ENCODE measurements around the gene CCBE1. TPM values are rescaled to one million over a fixed set of nuclear protein-coding genes. Genes with fewer than 3 reads are reported as not detected.

CCBE1 gene
- total and polyA plus RNA-seq, 2 donors (not counting 1 experiment from before 2014, with no cell fraction given): 122 TPM

GRCh38 chr18:59721211-59721610 is 24.0 kb upstream of the CCBE1 start:
- no peaks in the 10 kb centered on the region for H3K27me3 ChIP-seq (ENCODE audit: control insufficient read depth, insufficient read depth, low read length)
- no peaks in the 10 kb centered on the region for H3K9me3 ChIP-seq (ENCODE audit: control insufficient read depth, insufficient read depth, low read depth, low read length)
- no peak overlapping the region for H2AFZ ChIP-seq (ENCODE audit: low read length)
- H3K36me3 ChIP-seq (ENCODE audit: control insufficient read depth, insufficient read depth, low read length): no peaks in the 10 kb centered on the region
- H3K4me1 ChIP-seq (ENCODE audit: control insufficient read depth, extremely low read depth, insufficient read depth, low read length): peaks cover 27% of the 10 kb centered on the region
- H3K4me2 ChIP-seq (ENCODE audit: extremely low read depth, insufficient read depth, low read length): no peak overlapping the region
- no peak for TF ChIP-seq CTCF (conservative IDR thresholded peaks at IDR 0.05 in 1 of 2, IDR thresholded peaks at IDR 0.05 in 1 of 2; ENCODE audit: low read depth in 1 of 2, low read length in 2 of 2)
- TF ChIP-seq EZH2 (IDR thresholded peaks at IDR 0.05; ENCODE audit: low read length, missing control alignments): no peak
- DNase-seq (ENCODE audit: low read depth in 2 of 2): no peak
- H3K79me2 ChIP-seq (ENCODE audit: control insufficient read depth, insufficient read depth, low read length): no peaks in the 10 kb centered on the region
- no peak overlapping the region for H3K27ac ChIP-seq (ENCODE audit: insufficient read depth, low read length)
- no peaks in the 10 kb centered on the region for H4K20me1 ChIP-seq (ENCODE audit: control insufficient read depth, extremely low read depth, insufficient read depth, low read length)
- H3K4me3 ChIP-seq (replicated peaks in 1 of 4; ENCODE audit: control extremely low read depth in 1 of 4, insufficient read depth in 1 of 4, low read depth in 3 of 4, low read length in 4 of 4): no peak overlapping the region
- no peak overlapping the region for H3K9ac ChIP-seq (ENCODE audit: insufficient read depth, low read length)

- H3K9ac ChIP-seq (ENCODE audit: insufficient read depth, low read length): no peak overlapping the region
- H3K27ac ChIP-seq (ENCODE audit: insufficient read depth, low read length): peak overlapping the region; percentile 96
- H3K36me3 ChIP-seq (ENCODE audit: control insufficient read depth, insufficient read depth, low read length): no peaks in the 10 kb centered on the region
- TF ChIP-seq EZH2 (IDR thresholded peaks at IDR 0.05; ENCODE audit: low read length, missing control alignments) (no peak), CTCF (conservative IDR thresholded peaks at IDR 0.05 in 1 of 2, IDR thresholded peaks at IDR 0.05 in 1 of 2; ENCODE audit: low read depth in 1 of 2, low read length in 2 of 2) (no peak)
- peaks cover 34% of the 10 kb centered on the region for H3K4me1 ChIP-seq (ENCODE audit: control insufficient read depth, extremely low read depth, insufficient read depth, low read length)
- no peaks in the 10 kb centered on the region for H3K27me3 ChIP-seq (ENCODE audit: control insufficient read depth, insufficient read depth, low read length)
- H4K20me1 ChIP-seq (ENCODE audit: control insufficient read depth, extremely low read depth, insufficient read depth, low read length): no peaks in the 10 kb centered on the region
- H3K9me3 ChIP-seq (ENCODE audit: control insufficient read depth, insufficient read depth, low read depth, low read length): no peaks in the 10 kb centered on the region
- no peak overlapping the region for H2AFZ ChIP-seq (ENCODE audit: low read length)
- H3K4me3 ChIP-seq (replicated peaks in 1 of 4; ENCODE audit: control extremely low read depth in 1 of 4, insufficient read depth in 1 of 4, low read depth in 3 of 4, low read length in 4 of 4): no peak overlapping the region
- H3K79me2 ChIP-seq (ENCODE audit: control insufficient read depth, insufficient read depth, low read length): no peaks in the 10 kb centered on the region
- peak; percentile 69 to 96 for DNase-seq (ENCODE audit: low read depth in 2 of 2)
- H3K4me2 ChIP-seq (ENCODE audit: extremely low read depth, insufficient read depth, low read length): peak overlapping the region; percentile 28
Measured at GRCh38 chr18:59719544-59720181, 22.4 kb upstream of the CCBE1 start.

- no peak overlapping the region for H2AFZ ChIP-seq (ENCODE audit: low read length)
- no peaks in the 10 kb centered on the region for H3K9me3 ChIP-seq (ENCODE audit: control insufficient read depth, insufficient read depth, low read depth, low read length)
- no peak overlapping the region for H3K4me3 ChIP-seq (replicated peaks in 1 of 4; ENCODE audit: control extremely low read depth in 1 of 4, insufficient read depth in 1 of 4, low read depth in 3 of 4, low read length in 4 of 4)
- H3K79me2 ChIP-seq (ENCODE audit: control insufficient read depth, insufficient read depth, low read length): no peaks in the 10 kb centered on the region
- H3K27ac ChIP-seq (ENCODE audit: insufficient read depth, low read length): peak overlapping the region; percentile 96
- TF ChIP-seq EZH2 (IDR thresholded peaks at IDR 0.05; ENCODE audit: low read length, missing control alignments) (no peak), CTCF (conservative IDR thresholded peaks at IDR 0.05 in 1 of 2, IDR thresholded peaks at IDR 0.05 in 1 of 2; ENCODE audit: low read depth in 1 of 2, low read length in 2 of 2) (peak in 1 of 2 donors; percentile 17)
- peak overlapping the region; percentile 28 for H3K9ac ChIP-seq (ENCODE audit: insufficient read depth, low read length)
- H4K20me1 ChIP-seq (ENCODE audit: control insufficient read depth, extremely low read depth, insufficient read depth, low read length): no peaks in the 10 kb centered on the region
- peaks cover 33% of the 10 kb centered on the region for H3K4me1 ChIP-seq (ENCODE audit: control insufficient read depth, extremely low read depth, insufficient read depth, low read length)
- H3K4me2 ChIP-seq (ENCODE audit: extremely low read depth, insufficient read depth, low read length): peak overlapping the region; percentile 59
- DNase-seq (ENCODE audit: low read depth in 2 of 2): no peak
- H3K27me3 ChIP-seq (ENCODE audit: control insufficient read depth, insufficient read depth, low read length): no peaks in the 10 kb centered on the region
- H3K36me3 ChIP-seq (ENCODE audit: control insufficient read depth, insufficient read depth, low read length): no peaks in the 10 kb centered on the region
Measured at GRCh38 chr18:59718464-59719157, 21.4 kb upstream of the CCBE1 start.
